HCT116 (cell line): Measurements from ENCODE around the gene SHISA6.

Source experiments
- CEBPB ChIP-seq: IDR thresholded peaks from 2 replicates; pipeline ENCODE4 v1.6.1; 2012; ENCODE audit warnings: low read depth
- EZH2 ChIP-seq: fragments of 200-600 bp; sonication (generic); IDR thresholded peaks from 2 replicates; pipeline ENCODE4 v1.6.1; 2017; ENCODE audit warnings: antibody characterized with exemption, mixed run types
- EZH2phosphoT487 ChIP-seq: fragments of 200-600 bp; IDR thresholded peaks from 2 replicates; pipeline ENCODE4 v1.6.1; 2018; ENCODE audit warnings: antibody characterized with exemption, borderline replicate concordance
- JUND ChIP-seq: IDR thresholded peaks from 2 replicates; pipeline ENCODE4 v1.6.1; 2012
- POLR2A ChIP-seq: IDR thresholded peaks from 2 replicates; pipeline ENCODE4 v1.7.0; 2011; ENCODE audit warnings: borderline replicate concordance; ENCODE audit not compliant: insufficient read depth, insufficient read length; ENCODE audit errors: extremely low read depth
- SIN3A ChIP-seq: IDR thresholded peaks from 2 replicates; pipeline ENCODE4 v1.6.1; 2012; ENCODE audit warnings: low read depth
- SP1 ChIP-seq: IDR thresholded peaks from 2 replicates; pipeline ENCODE4 v1.6.1; 2012; ENCODE audit warnings: low read depth
- TF ChIP-seq, protein P1 (sequence below), 3 experiments: fragments of 200-600 bp in 1 of 3; sonication (generic) in 1 of 3; IDR thresholded peaks in 2 of 3; conservative IDR thresholded peaks in 1 of 3; 2 replicates each; pipeline ENCODE4 v1.5.1; 2012 to 2017; ENCODE audit warnings: low read depth in 2 of 3, low read length in 2 of 3, antibody characterized with exemption in 1 of 3, borderline replicate concordance in 1 of 3, control low read depth in 1 of 3, mild to moderate bottlenecking in 1 of 3, mixed read lengths in 1 of 3, mixed run types in 1 of 3, moderate library complexity in 1 of 3; ENCODE audit not compliant: insufficient read depth in 1 of 3
- TF ChIP-seq, protein P2 (sequence below): IDR thresholded peaks from 2 replicates; pipeline ENCODE4 v1.6.1; 2012
- TF ChIP-seq, protein P3 (sequence below): IDR thresholded peaks from 2 replicates; pipeline ENCODE4 v1.6.1; 2012; ENCODE audit warnings: low read depth

DNA sequence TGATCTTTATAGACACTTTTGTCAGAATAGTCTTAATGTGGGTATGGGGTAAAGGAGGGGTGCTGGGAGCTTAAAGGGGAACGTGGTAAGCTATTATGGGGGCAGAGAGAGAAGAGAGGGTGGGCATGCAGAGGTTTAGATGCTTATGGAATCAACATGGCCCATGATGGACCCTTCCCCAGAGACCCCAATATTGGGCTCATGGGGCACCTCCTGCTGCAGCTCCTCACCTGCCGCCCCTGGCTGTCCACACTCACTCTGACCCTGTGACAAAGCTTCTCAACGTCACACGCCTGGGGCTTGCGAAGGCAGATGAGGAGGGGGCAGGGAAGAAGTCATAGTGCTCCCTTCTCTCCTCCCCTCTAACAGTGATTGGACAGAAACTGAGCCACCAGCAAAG is 95.3 kb downstream of the SHISA6 start:
- TF ChIP-seq, protein P1, sequence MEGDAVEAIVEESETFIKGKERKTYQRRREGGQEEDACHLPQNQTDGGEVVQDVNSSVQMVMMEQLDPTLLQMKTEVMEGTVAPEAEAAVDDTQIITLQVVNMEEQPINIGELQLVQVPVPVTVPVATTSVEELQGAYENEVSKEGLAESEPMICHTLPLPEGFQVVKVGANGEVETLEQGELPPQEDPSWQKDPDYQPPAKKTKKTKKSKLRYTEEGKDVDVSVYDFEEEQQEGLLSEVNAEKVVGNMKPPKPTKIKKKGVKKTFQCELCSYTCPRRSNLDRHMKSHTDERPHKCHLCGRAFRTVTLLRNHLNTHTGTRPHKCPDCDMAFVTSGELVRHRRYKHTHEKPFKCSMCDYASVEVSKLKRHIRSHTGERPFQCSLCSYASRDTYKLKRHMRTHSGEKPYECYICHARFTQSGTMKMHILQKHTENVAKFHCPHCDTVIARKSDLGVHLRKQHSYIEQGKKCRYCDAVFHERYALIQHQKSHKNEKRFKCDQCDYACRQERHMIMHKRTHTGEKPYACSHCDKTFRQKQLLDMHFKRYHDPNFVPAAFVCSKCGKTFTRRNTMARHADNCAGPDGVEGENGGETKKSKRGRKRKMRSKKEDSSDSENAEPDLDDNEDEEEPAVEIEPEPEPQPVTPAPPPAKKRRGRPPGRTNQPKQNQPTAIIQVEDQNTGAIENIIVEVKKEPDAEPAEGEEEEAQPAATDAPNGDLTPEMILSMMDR (IDR thresholded peaks at IDR 0.05 in 2 of 3, conservative IDR thresholded peaks at IDR 0.05 in 1 of 3; ENCODE audit: borderline replicate concordance in 1 of 3, insufficient read depth in 1 of 3, low read depth in 2 of 3, low read length in 2 of 3) = no peak
- no peak for TF ChIP-seq POLR2A
- no peak for TF ChIP-seq EZH2
- no peak for TF ChIP-seq JUND
- TF ChIP-seq, protein P2, sequence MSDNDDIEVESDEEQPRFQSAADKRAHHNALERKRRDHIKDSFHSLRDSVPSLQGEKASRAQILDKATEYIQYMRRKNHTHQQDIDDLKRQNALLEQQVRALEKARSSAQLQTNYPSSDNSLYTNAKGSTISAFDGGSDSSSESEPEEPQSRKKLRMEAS = no peak
- TF ChIP-seq SIN3A = no peak
- TF ChIP-seq, protein P3, sequence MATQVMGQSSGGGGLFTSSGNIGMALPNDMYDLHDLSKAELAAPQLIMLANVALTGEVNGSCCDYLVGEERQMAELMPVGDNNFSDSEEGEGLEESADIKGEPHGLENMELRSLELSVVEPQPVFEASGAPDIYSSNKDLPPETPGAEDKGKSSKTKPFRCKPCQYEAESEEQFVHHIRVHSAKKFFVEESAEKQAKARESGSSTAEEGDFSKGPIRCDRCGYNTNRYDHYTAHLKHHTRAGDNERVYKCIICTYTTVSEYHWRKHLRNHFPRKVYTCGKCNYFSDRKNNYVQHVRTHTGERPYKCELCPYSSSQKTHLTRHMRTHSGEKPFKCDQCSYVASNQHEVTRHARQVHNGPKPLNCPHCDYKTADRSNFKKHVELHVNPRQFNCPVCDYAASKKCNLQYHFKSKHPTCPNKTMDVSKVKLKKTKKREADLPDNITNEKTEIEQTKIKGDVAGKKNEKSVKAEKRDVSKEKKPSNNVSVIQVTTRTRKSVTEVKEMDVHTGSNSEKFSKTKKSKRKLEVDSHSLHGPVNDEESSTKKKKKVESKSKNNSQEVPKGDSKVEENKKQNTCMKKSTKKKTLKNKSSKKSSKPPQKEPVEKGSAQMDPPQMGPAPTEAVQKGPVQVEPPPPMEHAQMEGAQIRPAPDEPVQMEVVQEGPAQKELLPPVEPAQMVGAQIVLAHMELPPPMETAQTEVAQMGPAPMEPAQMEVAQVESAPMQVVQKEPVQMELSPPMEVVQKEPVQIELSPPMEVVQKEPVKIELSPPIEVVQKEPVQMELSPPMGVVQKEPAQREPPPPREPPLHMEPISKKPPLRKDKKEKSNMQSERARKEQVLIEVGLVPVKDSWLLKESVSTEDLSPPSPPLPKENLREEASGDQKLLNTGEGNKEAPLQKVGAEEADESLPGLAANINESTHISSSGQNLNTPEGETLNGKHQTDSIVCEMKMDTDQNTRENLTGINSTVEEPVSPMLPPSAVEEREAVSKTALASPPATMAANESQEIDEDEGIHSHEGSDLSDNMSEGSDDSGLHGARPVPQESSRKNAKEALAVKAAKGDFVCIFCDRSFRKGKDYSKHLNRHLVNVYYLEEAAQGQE = no peak
- TF ChIP-seq EZH2phosphoT487 = no peak
- TF ChIP-seq CEBPB = no peak
- no peak for TF ChIP-seq SP1
